ENCODE results near the gene ILKAP. TPM values are rescaled to one million over a fixed set of nuclear protein-coding genes. Genes with fewer than 3 reads are reported as not detected.

Gene ILKAP
- total RNA-seq, 1 donor from 2014 or later: 29.5 TPM

GRCh38 chr2:238226698-238227586 lies 23.4 kb upstream of the ILKAP start:
- TF ChIP-seq, protein P1, sequence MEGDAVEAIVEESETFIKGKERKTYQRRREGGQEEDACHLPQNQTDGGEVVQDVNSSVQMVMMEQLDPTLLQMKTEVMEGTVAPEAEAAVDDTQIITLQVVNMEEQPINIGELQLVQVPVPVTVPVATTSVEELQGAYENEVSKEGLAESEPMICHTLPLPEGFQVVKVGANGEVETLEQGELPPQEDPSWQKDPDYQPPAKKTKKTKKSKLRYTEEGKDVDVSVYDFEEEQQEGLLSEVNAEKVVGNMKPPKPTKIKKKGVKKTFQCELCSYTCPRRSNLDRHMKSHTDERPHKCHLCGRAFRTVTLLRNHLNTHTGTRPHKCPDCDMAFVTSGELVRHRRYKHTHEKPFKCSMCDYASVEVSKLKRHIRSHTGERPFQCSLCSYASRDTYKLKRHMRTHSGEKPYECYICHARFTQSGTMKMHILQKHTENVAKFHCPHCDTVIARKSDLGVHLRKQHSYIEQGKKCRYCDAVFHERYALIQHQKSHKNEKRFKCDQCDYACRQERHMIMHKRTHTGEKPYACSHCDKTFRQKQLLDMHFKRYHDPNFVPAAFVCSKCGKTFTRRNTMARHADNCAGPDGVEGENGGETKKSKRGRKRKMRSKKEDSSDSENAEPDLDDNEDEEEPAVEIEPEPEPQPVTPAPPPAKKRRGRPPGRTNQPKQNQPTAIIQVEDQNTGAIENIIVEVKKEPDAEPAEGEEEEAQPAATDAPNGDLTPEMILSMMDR (IDR thresholded peaks at IDR 0.05; ENCODE audit: insufficient read depth, low read length, poor library complexity, severe bottlenecking): no peak
- no peak for DNase-seq (ENCODE audit: low read depth)
- Histone ChIP-seq H3K27me3 (ENCODE audit: control insufficient read depth, insufficient read depth, low read length) (peaks cover 15% of the 10 kb centered on the region), H3K4me3 (ENCODE audit: low read depth, low read length) (no peak overlapping the region), H3K36me3 (ENCODE audit: control insufficient read depth, insufficient read depth, low read length) (no peaks in the 10 kb centered on the region)

- TF ChIP-seq, protein P1 (IDR thresholded peaks at IDR 0.05; ENCODE audit: insufficient read depth, low read length, poor library complexity, severe bottlenecking): no peak
- Histone ChIP-seq H3K4me3 (ENCODE audit: low read depth, low read length) (no peak overlapping the region), H3K36me3 (ENCODE audit: control insufficient read depth, insufficient read depth, low read length) (no peaks in the 10 kb centered on the region), H3K27me3 (ENCODE audit: control insufficient read depth, insufficient read depth, low read length) (peaks cover 12% of the 10 kb centered on the region)
- no peak for DNase-seq (ENCODE audit: low read depth)
These were observed 22.6 kb upstream of the ILKAP start for GRCh38 chr2:238225911-238226697.

DNA sequence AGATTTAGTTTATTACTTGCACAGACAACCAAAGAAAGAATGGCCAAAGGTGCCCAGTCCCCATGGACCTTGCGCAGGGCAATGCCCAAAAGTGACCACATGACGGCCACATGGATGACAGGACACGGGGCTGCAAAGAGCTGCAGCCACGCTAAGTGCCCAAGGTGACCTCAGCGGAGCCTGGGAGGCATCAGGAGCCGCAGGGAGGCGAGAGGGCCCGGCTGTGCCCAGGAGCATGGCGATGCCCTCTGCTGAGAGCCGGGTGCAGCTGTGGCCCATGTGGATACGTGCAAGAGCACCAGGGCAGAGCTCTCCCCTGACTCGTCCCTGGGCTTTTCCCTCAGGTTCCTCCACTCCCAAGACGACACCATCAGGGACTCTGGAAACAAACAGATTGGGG lies 21.6 kb upstream of the ILKAP start:
- H3K4me3 ChIP-seq (ENCODE audit: low read depth, low read length): no peak overlapping the region
- no peak for DNase-seq (ENCODE audit: low read depth)
- H3K27me3 ChIP-seq (ENCODE audit: control insufficient read depth, insufficient read depth, low read length): peaks cover 11% of the 10 kb centered on the region
- TF ChIP-seq, protein P1 (IDR thresholded peaks at IDR 0.05; ENCODE audit: insufficient read depth, low read length, poor library complexity, severe bottlenecking): no peak
- no peaks in the 10 kb centered on the region for H3K36me3 ChIP-seq (ENCODE audit: control insufficient read depth, insufficient read depth, low read length)

- TF ChIP-seq, protein P1 (IDR thresholded peaks at IDR 0.05; ENCODE audit: insufficient read depth, low read length, poor library complexity, severe bottlenecking): no peak
These were observed 21.0 kb upstream of the ILKAP start for GRCh38 chr2:238224356-238225035.

DNA sequence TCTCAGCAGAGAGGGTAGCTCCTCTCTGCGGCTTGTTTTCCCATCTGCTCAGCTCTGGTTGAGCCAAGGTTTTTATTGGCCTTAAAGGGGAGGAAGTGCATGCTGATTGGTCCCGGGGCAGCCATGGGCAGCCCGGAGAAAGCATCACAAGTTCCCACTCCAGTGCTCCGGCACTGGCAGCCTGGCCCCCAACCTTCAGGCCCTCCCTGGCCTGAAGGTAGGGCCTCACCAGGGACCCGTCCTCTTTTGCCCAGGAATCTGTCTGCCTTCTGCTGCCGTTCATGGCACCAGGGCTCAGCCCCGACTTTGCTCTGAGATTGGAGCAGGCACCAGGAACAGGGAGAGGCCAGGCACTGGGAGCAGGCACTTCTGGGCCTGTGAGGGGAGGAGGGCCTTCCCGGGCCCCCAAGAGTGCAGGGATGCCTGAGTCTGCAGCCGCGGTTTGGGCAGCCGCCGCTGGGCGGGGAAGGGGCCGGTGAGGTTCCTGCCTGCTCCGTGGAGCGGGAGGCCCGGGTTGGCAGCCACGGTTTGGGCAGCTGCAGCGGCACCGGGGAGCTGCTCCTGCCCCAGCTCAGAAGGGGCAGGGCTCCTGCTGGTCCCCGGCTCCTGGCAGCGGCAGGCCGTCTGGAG lies 17.5 kb upstream of the ILKAP start:
- Histone ChIP-seq H3K36me3 (ENCODE audit: control insufficient read depth, insufficient read depth, low read length) (no peaks in the 10 kb centered on the region), H3K4me3 (ENCODE audit: low read depth, low read length) (no peak overlapping the region), H3K27me3 (ENCODE audit: control insufficient read depth, insufficient read depth, low read length) (peaks cover 11% of the 10 kb centered on the region)
- DNase-seq (ENCODE audit: low read depth): no peak
- TF ChIP-seq, protein P1 (IDR thresholded peaks at IDR 0.05; ENCODE audit: insufficient read depth, low read length, poor library complexity, severe bottlenecking): no peak

More at GRCh38 chr2:238224356-238225035, 21.0 kb upstream of the ILKAP start:
- Histone ChIP-seq H3K27me3 (ENCODE audit: control insufficient read depth, insufficient read depth, low read length) (peaks cover 11% of the 10 kb centered on the region), H3K36me3 (ENCODE audit: control insufficient read depth, insufficient read depth, low read length) (no peaks in the 10 kb centered on the region), H3K4me3 (ENCODE audit: low read depth, low read length) (no peak overlapping the region)
- no peak for DNase-seq (ENCODE audit: low read depth)

Measured in kidney epithelial cell (primary cell).